Measurements from ENCODE around the gene ZNF221.
"Not testable (repeated sequence)": the region's sequence is repeated elsewhere in the genome, so short reads cannot be mapped to it uniquely, and the experiment has no call there.

The ZNF221 gene

DNA sequence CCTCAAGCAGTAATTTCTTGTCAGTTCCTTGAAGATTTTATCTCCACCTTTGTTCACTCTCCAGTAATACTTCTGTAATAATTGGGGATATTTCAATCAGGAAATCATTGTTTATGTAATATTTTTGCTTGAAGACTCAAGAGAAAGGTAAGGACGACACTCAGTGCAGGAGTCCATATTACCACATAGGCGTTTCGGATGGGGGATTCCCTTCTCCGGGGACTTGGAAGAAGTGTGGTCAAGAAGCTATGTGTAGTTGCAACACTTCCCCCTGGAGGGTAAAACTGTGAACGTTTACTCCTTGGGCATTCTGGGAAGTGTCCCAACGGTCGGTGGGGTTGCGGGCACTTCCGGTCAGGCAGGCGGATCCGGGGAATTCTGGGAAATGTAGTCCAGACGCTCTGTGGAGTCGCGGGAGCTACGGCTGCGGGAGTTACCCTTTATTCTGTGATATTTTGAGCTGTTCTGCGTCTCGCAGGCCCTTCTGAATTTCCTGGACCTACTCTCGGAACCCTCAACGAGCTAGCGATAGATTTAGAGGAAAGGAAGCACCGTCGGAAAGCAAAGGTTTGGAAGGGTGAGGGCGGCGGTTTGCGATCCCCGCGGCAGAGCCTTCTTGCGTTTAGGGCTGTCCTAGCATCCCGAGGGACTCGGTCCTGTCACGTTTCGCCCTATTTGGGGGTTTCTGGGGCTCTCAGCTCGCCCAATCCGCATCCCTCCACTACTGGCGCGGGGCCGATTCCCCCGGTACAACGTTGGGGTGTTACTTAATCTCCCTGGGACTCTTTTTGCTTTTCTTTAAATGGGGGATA, at the start of gene ZNF221:
Gene ZNF221 (plus strand): TSS at position 395 of the 812 bp plus-strand sequence. CDS start 11,499 bp downstream, outside the sequence.
- H3K4me3 ChIP-seq, result peak within 1 kb of the TSS; percentile 43 to 71 (median 51)
- H3K27ac ChIP-seq, result peak within 1 kb of the TSS in 19 of 21 experiments; percentile 18 to 76 (median 63)

- H3K27ac ChIP-seq, result peak overlapping the region in 7 of 21 experiments; percentile 7 to 72 (median 47)
- H3K4me3 ChIP-seq, result peak overlapping the region; percentile 37 to 58 (median 43)
These were observed 49.3 kb upstream of the ZNF221 start for GRCh38 chr19:43901395-43902390.

GRCh38 chr19:43902399-43902798, 48.6 kb upstream of the ZNF221 start:
- H3K4me3 ChIP-seq, result peak overlapping the region in 5 of 7 experiments; percentile 40 to 58 (median 45)
- no peak overlapping the region for H3K27ac ChIP-seq

DNA sequence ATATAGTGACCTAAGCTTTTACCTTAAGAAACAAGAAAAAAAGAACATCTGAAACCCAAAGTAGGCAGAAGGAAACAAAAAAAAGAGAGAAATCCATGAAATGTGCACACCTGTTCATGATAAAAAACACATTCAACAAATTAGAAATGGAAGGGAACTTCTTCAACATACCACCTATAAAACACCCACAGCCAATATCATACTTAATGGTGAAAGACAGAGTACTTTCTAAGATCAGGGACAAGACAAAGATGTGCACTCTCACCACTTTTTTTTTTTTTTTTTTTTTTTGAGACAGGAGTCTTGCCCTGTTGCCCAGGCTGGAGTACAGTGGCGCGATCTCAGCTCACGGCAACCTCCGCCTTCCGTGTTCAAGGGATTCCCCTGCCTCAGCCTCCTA, 45.1 kb upstream of the ZNF221 start:
- Histone ChIP-seq H3K4me3 (no peak overlapping the region), H3K27ac (no peak overlapping the region)

DNA sequence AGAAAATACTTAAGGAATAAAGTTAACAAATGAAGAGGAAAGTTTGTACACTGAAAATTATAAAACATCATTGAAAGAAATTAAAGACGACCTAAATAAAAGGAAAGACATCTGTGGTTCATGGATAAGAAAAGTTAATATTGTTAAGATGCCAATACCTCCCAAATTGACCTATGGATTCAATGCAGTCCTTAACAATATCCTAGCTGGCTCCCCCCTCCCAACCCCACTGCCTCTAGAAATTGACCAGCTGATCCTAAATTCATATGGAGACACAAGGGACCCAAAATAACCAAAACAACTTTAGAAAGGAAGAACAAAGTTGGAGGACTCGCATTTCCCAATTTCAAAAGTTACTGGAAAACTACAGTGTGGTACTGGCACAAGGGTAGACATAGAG, 44.3 kb upstream of the ZNF221 start:
- Histone ChIP-seq H3K27ac (no peak overlapping the region), H3K4me3 (no peak overlapping the region)

DNA sequence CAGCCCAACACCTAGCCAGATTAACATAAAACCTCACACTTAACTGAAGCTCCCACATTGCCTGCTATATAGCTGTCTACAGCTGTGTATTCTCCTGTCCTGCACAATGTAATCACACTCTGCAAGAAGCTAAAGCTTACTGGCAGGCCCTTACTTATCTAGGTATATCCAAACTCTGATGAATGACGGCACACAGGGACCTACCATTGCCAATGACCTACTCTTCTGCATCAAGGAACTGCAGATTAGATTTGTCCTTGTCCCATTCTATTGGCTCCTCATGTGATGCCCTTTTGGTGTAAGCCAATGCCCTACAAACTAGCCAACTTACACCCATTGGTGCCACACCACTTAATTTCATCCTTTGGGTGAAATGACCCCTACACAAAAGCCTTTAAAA, 42.4 kb upstream of the ZNF221 start:
- no peak overlapping the region for H3K4me3 ChIP-seq
- H3K27ac ChIP-seq, result no peak overlapping the region

DNA sequence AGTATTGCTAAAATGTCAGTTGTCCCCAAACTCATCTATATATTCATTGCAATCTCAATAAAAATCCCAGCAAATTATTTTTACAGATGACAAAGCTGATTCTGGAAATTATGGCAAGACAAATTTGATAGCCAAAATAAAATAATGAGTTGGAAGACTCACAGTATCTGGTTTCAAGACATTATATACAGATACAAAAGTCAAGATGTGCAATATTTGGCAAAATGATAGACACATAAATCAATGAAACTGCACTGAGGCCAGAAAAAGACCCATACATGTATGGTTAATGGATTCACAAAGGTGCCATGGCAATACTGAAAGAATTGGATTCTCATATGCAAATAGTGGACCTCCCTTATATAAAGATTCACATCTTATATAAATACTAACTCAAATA, 40.1 kb upstream of the ZNF221 start:
- Histone ChIP-seq H3K27ac (no peak overlapping the region), H3K4me3 (no peak overlapping the region)

- no peak overlapping the region for H3K4me3 ChIP-seq
- no peak overlapping the region for H3K27ac ChIP-seq
These were observed 37.6 kb upstream of the ZNF221 start for GRCh38 chr19:43913383-43913782.

DNA sequence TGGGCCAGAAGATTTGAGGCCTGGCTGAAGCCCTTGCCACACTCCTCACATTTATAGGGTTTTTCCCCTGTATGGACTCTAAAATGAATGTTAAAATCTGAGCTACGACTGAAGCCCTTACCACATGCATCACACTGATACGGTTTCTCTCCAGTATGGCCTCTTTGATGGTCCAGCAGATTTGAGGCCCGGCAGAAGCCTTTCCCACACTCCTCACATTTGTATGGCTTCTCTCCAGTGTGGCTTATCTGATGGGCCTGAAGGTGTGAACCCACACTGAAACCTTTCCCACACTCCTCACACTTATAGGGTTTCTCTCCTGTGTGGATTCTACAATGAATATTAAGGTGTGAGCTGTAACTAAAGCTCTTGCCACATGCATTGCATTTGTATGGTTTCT, 37.0 kb upstream of the ZNF221 start:
- Histone ChIP-seq H3K4me3 (no peak overlapping the region), H3K27ac (no peak overlapping the region)

DNA sequence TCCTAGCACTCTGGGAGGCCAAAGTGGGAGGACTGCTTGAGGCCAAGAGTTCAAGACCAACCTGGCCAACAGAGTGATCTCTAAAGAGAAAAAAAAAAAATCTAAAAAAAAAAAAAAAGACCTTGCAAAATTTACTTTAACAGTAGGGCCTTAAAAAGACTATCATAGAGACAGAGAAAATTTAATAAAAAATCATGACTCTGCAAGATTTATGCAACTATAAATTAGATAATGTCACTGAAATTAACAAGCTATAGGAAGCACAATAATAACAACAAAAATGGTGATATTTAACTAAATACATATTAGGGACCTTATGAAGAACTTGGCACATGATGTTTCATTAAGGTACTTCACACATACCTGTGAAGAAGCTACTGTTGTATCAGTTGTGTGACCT, 27.2 kb upstream of the ZNF221 start:
- no peak overlapping the region for H3K27ac ChIP-seq
- no peak overlapping the region for H3K4me3 ChIP-seq

GRCh38 chr19:43928820-43929219, 22.2 kb upstream of the ZNF221 start:
- Histone ChIP-seq H3K4me3 (no peak overlapping the region), H3K27ac (no peak overlapping the region)

DNA sequence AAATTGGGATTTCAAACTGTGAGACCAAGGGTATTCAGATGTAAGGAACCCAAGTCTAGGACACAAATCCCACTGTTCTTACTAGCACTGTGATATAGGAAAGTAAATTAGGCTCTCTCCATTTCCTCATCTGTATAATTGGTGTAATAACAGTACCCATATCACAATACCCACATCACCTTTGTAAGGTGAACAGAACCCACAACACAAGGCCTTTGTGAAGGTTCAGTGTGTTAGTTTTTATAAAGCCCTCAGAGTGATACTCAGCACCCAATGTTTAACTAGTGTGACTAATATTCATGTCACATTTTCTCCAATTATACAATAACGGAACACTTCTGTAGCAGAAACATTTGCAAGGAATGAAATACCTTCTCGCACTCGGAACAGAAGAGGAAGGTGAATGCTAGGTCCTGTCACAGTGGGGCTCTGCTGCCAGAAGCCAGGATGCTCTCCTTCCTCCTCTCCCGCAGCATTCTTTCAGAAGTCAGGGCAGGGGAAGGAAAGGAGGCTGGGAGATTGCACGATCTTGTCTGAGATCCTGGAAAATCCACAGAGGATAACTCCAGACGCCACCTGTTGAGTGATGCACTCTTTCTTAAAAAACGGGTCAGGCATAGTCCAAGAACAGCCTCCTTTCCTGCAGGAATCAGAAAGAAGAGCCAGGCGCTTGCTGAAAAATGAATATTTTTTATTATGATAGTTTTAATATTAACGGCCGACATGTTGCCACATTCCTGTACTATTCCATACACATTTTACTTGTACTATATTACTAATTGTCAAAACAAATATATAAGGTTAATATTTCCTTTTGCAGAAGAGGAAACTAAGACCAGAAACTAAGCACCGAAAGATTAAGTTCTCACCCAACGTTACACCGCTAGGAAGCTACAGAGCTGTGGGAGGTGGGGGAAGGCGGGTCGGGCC, 16.7 kb upstream of the ZNF221 start:
- Histone ChIP-seq H3K4me3 (peak overlapping the region; percentile 47 to 77 (median 65)), H3K27ac (peak overlapping the region in 20 of 21 experiments; percentile 56 to 95 (median 86))

GRCh38 chr19:43934985-43935708, 15.9 kb upstream of the ZNF221 start, which contains the start of gene ZNF45:
ZNF45 (minus strand) TSS chr19:43935282; CDS start chr19:43922185, 13,097 bp downstream.
- Histone ChIP-seq H3K4me3 (peak within 1 kb of the TSS; percentile 47 to 77 (median 65)), H3K27ac (peak within 1 kb of the TSS; percentile 41 to 95 (median 85))

GRCh38 chr19:43936188-43936587, 14.8 kb upstream of the ZNF221 start:
- Histone ChIP-seq H3K4me3 (no peak overlapping the region), H3K27ac (peak overlapping the region in 1 of 21 experiments; percentile 12)

DNA sequence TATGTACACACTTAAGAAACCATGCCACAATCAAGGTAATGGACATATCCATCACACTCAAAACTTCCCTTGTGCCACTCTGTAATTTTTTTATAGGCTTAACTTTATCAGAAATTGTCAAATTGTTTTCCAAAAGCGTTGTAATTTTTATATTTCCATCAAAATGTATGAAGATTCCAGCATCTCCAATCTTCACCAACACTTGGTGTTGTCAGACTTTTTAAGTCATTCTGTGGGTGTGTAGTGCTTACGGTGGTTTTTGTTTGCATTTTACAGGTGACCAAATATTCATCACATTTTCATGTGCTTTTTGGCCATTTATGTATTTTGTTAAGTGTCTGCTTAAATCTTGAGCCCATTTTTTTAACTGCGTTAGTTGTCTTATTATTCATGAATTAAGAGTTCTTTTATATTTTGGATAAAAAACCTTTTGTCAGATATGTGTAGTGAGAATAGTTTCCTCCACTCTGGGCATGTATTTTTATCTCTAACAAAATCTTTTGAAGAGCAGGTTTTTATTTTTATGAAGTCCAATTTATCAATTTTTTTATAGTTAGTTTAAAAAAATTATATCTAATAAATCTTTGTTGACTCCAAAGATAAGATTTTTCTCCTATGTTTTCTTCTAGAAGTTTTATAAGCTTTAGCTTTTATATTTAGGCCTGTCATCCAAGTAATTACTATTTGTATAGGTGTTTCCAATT, 11.3 kb upstream of the ZNF221 start:
- no peak overlapping the region for H3K27ac ChIP-seq
- H3K4me3 ChIP-seq, result no peak overlapping the region

DNA sequence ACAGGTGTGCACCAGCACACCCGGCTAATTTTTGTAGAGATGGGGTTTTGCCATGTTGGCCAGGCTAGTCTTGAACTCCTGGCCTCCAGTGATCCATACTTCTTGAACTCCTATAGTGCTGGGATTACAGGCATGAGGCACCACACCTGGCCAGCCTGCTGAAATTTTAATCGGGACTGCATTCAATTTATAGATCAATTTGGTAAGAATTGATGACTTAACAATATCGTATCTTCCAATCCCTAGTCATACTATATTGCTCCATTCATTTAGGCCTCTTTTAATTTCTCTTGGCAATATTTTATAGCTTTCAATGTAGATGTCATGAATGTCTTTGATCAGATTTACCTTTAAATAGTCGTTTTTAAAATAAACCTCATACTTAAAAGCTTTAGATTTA, 10.3 kb upstream of the ZNF221 start:
- Histone ChIP-seq H3K4me3 (no peak overlapping the region), H3K27ac (no peak overlapping the region)

- H3K4me3 ChIP-seq, result no peak overlapping the region
- no peak overlapping the region for H3K27ac ChIP-seq
These were observed 9.8 kb upstream of the ZNF221 start for GRCh38 chr19:43941209-43941608.

GRCh38 chr19:43947412-43947811, 3.6 kb upstream of the ZNF221 start:
- not testable (repeated sequence) for H3K27ac ChIP-seq, H3K4me3 ChIP-seq
